Measurements from ENCODE around the gene BICDL2.

Gene BICDL2

DNA sequence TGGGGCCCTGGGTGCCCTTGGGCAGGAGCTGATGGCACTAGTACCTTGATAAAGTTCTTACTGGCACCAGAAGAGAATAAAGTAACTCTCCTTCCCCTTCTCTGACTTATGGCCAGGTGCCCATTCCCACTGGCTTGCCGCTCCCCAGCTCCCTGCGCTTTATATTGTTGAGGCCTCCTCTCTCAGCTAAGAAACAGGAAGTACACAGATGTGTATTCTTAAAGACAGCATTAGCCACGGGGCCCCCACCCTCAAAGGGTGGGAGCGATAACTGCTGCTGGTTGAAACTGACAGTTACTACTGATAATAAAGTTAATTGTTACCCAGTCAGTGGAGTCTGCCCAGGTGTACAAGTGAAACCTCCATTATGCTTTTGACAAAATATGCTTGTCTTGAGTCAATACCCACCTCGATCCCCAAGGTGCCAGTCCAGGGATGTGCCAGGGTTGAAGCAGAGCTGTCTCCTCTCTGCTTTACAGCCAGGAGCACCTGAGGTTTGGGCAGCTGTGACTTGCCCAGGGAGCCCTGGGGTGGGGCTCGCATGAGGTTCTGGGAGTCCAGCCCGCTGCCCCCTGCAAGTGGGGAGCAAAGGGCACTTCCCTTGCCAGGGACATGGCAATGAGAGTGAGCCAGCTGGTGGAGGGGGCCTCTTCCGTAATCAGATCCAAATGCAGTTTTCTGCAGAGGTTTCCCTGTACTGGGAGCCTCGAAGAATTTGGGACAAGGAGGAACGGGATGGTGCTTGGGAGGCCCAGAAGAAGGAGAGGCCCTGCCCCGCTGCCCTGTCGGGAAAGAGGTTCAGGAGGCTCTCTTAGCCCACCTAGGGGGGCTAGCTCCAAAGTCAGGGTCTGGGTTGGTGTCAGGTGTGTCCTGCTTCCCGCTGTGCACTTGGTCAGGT lies 29.4 kb downstream of the BICDL2 start:
- no peak for DNase-seq

DNA sequence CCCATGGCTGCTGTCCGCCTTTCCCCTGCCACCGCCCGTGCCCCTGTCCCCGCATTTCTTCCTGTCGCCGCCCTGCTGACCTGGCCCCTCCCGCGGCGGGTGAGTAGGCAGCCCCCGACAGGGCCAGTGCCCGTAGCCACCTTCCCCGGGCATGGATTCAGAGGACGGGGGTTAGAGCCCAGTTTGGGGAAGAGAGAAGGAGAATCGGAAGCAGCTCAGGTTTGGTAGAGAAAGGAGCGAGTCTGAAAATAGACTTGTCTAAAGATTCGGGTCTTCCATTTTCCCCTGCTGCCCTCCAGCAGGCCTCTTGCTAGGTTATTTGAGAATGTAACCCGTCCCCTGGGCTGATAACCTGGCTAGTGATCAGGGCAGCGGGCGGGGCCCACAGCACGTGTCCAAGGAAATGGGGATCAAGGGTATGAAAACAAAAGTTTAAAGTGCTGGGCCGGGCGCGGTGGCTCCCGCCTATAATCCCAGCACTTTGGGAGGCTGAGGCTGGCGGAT lies 31.9 kb downstream of the BICDL2 start:
- peak; percentile 51 for DNase-seq

DNA sequence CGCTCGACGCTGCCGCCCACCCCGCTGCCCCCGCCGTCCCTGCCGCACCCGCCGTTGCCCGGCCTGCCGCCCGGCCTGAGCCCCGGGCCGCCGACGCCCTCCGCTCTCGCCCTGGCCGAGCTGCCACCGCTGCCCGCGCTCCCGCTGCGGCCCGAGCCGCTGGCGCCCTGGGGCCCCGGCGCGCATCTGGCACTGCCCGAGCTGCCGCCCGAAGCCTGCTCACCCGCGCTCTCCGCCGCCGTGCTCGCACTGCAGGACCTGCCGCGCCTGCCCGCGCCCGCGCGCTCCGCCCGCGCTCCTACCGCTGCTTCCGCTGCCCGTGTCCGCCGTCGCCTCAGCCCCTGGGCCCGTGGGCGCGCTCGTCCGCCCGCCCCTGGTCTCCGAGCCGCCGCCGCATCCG lies 32.4 kb downstream of the BICDL2 start:
- peak; percentile 33 for DNase-seq

DNA sequence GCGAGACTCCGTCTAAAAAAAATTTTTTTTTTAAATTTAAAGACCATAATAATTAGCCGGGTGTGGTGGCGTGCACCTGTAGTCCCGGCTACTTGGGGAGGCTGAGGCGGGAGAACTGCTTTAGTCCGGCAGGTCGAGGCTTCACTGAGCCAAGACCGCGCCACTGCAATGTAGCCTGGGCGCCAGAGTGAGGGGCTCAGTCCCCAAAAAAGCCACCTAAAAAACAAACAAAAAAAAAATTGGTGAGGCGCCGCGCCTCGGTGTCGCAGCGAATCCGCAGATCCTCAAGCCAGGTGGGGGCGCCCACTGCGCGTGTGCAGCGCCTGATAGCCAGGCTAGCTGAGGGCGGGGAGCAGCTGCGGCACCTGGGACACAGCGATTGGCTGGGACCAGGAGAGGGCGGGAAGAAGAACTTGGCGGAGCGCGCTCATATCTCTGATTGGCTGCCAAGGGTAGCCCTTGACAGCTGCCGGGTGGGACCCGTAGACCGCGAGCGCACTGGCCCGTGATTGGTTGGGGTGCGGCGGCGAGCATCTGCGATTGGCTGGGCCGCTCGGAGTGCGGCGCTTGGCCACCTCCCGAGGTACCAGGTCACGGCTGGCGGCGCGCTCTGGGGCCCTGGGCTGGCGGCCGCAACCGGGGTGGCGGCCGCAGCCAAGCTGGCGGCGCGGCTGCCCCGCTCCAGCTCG lies 33.0 kb downstream of the BICDL2 start:
- peak; percentile 100 for DNase-seq

DNA sequence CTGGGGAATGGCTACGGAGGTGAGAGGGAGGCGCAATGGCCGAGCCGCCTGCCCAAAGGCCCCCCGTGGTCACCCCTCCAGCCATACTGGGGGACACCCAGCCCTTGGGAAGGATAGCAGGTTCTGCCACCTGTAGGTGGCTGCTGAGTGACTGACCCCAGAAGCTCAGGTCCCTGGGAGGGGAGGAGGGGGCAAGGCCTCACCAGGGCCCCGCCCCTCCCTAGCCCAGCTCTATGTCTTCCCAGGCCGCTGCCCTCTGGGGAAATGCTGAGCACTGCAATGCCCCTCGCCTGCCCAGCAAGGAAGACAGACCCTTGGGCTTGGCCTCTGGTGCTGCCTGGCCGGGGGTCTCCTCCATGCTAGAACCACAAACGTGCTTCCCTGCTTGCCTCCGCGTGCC lies 35.4 kb downstream of the BICDL2 start:
- DNase-seq = peak; percentile 41

DNA sequence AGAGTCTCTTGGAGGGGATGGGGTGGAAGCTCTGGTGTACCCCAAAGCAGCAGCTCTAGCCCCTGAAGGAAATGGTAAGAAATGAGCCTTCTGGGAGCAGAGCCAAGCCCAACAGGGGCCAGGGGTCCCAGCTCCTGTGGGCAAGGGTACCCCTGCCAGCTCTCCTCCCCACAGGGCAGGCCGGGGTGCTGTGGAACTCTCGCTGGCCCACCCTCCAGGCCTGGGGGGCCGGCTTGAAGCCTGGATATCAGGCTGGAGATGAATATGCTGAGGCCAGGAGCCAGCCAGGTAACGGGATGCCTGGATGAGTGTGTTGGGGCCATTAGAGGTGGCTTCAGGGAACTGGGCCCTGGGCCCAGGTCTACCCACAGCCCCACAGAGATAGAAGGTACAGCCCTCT lies 36.2 kb downstream of the BICDL2 start:
- no peak for DNase-seq

DNA sequence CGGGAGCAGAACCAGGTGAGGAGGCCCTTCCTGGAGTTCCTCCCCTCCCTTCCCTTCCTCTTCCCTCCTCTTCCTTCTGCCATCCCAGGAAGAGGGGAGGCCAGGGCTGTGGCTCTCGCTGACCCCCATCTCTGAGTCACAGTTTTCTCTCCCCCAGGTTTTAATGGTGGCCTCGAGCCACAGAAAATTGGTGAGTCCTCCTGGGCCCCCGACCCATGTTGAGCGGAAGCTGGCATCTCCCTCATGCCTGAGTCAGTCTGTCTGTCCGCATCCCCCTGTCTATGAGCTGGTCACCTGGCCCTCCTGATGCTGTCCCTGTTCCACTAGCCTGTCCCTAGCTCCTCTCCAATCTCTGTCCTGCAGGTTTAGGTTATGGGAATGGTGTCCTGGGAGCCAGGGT lies 36.8 kb downstream of the BICDL2 start:
- no peak for DNase-seq

DNA sequence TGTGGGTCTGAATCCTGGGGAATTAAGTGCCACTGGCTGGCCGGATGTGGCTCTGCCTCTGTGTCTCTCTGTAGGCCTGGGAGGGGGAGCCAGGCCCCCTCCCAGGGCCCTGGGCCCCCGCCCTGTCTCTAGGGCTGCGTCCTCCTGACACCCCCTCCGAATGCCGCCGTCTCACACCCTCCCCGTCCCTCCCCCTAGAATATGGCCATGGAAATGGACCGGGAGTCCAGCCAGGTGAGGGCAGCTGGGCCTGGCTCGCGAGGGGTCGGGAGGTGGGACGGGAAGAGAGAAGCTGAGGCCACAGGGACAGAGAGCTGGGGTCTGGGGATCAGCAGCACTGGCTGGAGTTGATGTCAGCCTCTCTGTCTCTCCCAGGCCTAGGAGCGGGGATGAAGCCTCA lies 40.4 kb downstream of the BICDL2 start:
- no peak for DNase-seq

DNA sequence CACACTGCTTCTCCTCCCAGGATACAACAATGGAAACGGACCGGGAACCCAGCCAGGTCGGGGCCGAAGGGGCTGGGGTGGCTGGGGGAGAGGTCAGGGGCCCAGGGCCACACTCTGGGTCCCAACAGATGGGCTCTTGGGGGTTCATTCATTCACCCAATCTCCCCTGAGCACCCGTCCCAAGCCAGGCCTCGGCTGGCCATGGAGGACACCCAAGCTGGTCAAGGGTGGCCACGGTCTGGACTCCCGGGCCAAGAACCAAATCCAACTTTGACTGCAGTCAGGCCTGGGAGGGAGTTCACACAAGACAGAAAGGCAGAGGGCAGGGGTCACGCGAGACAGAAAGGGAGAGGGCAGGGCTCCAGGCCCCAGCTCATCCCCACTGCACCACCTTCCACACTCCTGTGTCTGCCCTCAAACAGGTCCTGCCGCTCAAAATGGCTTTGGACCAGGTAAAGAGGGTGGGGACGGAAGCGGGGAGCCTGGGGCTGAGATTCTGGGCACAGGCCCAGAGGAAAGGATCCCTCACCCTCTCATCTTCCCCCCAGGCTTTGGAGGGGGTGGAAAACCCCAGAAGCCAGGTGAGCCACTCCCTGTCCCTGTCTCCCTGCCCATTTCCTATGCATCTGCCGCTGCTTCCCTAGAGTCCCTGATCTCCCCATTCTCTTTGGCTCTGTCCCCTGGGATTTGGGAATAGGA lies 44.2 kb downstream of the BICDL2 start:
- no peak for DNase-seq

DNA sequence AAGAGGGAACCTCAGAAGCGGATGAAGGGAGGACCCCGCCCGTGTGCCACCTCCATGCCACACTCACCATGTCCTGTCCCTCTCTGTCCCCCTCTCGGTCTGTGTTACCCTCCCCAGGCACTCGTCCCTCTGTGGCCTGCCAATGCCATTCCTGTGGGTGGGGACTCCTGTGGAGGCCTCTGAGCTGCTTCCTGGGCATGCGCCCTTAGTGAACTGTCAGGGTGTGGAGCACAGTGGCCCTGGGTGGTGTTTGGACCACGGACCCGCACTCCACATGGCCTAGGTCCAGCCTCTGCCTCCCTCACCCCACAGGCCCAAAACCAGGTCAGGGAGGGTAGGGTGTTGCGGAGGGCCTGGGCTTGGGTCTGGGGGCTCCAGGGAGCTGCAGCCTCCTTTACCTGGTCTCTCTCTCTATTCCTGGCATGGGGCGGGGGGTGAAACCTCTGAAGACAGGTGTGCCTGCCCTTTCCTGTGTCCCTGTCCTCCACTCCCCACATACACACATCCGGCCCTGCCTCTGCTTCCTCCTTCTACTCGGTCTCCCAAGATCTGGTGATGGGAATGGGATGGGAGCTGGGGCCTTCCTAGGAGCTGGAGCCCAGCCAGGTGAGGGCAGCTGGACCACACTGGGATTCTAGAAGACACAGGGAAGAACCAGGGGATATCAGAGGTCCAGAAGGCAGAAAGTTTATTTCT lies 45.0 kb downstream of the BICDL2 start:
- no peak for DNase-seq

DNA sequence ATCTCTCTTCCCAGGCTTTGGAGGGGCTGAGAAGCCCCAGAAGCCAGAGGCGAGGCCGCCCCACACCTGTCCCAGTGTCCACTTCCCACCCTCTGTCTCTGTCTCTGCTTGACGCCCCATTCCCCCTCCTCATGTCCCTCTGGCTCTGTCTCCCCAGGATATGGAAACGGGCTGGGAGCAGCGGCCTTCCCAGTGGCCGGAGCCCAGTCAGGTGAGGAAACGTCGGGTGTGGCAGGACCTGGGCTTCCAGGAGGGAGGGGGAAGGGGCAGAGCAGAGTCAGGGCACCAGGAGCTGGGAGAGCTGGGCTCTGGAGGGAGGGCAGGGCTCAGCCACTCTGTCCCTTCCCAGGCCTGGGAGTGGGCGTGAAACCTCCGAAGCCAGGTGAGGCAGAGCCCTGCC lies 45.9 kb downstream of the BICDL2 start:
- no peak for DNase-seq

DNA sequence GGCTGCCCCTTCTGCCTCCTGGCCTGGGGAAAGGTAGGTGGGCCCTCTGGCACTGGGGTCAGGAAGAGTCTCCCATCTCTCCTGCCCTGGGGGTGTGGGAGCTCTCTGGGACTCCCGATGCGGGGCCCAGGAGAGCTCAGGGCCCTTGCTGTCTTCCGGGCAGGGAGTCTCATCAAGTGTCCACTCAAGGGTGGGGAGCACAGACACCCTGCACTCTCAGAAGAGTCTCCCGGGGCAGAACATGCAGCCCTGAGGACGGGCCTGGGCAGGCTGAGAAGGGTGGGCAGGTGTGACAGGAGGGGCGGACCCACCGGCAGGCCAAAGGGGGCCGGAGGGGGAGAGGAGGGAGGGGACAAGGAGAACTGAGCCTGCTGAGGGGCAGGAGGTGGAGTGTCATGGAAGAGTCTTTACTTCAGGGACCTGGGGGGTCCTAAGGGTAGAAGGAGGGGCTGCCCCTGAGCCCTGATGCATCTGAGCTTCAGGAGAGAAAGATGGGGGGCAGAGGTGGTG lies 48.1 kb downstream of the BICDL2 start:
- DNase-seq = no peak

DNA sequence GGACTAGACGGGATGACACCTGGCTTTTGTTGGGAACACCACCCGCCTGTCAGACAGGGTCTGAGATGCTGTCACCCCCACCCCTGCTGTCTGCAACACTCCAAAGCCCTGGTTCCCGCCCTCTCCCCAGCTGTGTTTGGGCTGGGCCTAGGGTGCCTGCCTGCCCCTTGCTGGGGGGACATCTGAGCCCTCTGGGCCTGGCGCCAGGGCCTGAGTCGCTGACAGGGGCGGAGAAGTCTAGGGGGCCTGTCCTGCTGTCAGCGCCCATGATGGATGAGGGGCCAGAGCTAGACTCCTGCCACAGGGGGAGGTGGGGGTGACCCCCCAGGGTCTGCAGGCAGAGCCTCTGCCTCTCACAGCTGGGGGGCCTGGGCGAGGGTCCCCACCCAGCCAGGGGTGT lies 48.9 kb downstream of the BICDL2 start:
- peak; percentile 66 for DNase-seq

DNA sequence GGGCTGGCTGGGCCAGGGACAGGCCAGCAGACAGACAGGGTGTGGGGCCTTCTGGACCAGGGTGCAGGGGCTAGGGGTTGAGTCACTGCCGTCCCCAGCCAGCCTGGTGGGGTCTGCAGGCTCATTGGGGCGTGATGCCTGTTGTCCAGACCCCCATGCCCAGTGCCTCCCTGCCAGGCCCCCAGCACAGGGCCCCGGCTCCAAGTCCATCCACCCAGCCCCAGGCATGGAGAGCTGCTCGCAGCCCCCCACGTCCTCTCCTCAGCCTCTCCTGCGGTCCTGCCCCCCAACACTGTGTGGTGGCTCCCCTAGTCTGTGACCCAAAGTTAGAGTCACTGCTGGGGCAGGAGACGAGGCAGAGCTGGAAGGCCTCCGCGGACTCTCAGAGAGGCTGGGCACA lies 49.5 kb downstream of the BICDL2 start:
- DNase-seq = no peak

DNA sequence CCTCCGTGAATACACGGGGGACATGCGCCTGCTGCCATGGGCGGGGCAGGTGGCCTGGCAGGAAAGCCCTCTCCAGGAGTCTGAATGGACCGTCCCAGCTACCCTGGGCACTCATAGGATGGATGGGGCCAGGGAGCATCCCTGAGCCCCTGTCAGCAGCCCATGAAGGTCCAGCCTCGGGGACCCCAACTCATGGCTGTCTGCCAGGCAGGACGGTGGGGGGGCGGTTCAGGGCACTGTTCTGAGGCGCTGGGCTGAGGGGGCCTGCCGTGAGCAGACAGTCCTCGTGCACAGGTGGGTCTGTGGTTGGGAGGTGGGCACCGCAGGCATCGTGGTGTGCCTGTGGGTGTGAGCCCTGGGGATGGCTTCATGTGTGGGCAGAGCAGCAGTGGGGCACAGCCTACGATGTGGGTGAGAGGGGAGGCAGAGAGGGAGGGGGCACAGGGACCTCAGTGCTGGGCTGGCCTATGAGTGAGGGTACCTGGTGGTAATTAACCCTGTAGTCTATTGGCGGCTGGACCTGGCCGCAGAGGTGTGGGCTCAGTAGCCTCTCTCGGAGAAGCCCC lies 50.0 kb downstream of the BICDL2 start:
- no peak for DNase-seq

DNA sequence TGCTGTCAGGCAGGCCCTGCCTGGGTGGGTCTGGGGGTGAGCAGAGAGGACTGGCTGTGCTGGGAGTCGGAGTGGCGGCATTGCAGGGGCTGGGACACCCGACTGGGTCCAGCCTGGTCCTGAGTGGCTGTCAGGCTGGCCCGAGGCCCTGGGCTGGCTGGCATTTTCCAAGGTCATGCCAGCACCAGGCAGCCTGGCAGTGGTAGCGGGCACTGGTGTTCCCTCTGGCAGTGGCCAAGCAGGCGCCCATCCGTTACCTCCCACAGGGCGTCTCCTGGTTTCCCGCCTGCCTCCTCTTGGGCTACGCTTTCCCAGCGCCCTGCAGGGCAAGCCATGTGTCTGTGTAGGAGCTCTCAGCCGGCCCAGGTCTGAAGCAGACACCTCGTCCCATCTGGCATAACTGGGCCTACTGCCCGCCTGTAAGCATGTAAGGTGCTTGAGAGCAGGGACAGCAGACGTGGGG lies 50.8 kb downstream of the BICDL2 start:
- peak; percentile 22 for DNase-seq

DNA sequence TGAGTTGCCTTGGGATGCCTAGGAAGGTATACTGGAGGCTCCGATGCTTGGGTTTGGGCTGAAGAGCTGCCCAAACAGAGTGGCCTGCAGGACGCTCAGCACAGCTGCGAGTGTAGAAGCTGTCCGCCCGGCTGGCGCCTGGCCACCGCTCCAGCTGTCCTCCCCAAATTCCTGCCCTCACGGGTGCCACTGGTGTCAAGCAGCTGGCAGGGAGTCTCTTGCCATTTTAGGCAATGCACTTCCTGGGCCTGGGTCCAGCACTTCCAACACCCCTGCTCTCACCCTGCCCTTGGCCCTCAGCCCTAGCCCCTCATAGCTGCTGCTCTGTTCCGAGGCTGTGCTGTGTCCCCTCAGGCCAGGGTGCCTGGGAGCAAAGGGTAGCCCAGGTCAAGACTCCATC lies 51.3 kb downstream of the BICDL2 start:
- no peak for DNase-seq

DNA sequence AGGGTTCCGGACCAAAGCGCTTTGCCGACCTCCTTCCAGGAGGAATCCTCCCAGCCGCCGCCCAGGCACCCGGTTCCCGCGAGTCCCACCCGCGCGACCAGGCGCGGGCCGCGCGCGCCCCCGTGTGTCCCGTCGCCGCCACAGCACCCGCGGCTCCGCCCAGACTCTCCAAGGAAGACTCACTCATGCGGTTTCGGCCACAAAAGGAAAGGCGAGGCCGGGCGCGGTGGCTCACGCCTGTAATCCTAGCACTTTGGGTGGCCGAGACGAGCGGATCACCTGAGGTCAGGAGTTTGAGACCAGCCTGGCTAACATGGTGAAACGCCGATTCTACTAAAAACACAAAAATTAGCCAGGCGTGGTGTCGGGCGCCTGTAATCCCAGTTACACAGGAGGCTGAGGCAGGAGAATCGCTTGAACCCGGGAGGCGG lies 53.0 kb downstream of the BICDL2 start:
- DNase-seq = peak; percentile 84

DNA sequence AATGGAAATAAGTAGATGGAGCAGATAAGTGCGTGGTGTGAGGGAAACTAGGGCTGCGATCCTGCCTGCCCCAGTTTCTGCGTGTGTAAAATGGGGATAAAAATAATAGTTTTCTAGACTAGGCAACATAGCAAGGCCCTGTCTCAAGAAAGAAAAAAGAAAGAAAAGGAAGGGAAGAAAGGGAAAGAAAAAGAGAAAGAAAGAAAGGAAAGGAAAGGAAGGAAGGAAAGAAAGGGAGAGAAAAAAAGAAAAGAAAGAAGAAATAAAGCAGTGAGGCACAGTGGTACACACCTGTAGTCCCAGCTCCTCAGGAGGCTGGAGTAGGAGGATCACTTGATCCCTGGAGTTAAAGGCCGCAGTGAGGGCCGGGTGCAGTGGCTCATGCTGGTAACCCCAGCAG lies 54.3 kb downstream of the BICDL2 start:
- DNase-seq = no peak

DNA sequence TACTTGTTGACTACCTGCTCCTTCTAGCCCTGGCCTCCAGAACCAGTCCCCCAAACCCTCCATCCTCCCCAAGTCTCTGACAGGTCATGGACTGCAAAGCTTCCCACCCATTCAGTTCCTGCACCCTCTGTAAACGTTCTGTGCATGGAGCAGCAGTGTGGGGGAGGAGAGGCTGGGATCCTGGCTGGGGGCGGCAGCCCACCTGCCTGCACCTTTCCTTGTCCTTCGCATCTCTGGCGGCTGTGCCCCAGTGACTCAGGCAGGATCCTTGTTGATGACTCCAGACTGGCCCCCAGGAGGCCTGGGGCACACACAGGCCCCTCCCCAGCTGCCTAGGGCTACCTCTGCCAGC lies 54.9 kb downstream of the BICDL2 start:
- DNase-seq = peak; percentile 87

DNA sequence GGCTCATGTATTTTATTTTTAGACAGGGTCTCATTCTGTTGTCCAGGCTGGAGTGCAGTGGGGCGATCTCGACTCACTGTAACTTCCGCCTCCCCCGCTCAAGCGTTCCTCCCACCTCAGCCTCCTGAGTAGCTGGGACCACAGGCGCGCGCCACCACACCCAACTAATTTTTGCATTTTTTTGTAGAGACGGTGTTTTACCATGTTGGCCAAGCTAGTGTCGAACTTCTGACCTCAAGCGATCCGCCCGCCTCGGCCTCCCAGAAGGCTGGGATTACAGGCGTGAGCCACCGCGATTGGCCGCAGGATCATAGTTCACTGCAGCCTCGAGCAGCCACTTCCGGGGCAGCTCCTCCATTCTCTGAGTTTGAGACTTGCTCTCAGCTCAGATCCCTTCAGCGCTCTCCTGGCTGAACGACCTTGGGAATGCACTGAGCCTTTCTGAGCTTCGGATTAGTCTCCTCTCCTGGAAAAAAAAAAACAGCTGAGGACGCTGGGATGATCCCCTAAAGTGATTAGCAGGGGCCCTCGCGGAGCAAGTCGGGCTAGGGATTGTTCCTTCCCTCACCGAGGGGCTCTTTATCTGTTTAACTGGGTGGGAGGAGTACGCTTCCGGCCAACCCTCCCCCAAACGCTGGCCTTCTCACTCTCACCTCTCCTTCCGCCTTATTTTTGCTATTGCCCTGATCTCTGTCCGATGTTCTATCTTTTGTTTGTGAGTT lies 55.4 kb downstream of the BICDL2 start:
- peak; percentile 99 for DNase-seq
